Smooth muscle cell (in vitro differentiated cells): Measurements from ENCODE around the gene NCK1. TPM values are rescaled to one million over a fixed set of nuclear protein-coding genes. Genes with fewer than 3 reads are reported as not detected.

Source experiments
- DNase-seq: peaks from one replicate; lab custom pipeline; 2025; ENCODE audit not compliant: unreplicated experiment; lab: John Stamatoyannopoulos, UW
- H2AFZ ChIP-seq: fragments of 200-600 bp; sonication (generic); 2 replicates; pipeline ENCODE4 v1.6.0; 2016; ENCODE audit warnings: antibody characterized with exemption, low read depth, mild to moderate bottlenecking
- H3F3A ChIP-seq: fragments of 200-600 bp; sonication (generic); 2 replicates; pipeline ENCODE4 v1.6.0; 2017; ENCODE audit warnings: antibody characterized with exemption, low read depth
- H3K27ac ChIP-seq: fragments of 200-600 bp; sonication (generic); 2 replicates; pipeline ENCODE4 v1.5.1; 2016; ENCODE audit warnings: low read depth, mild to moderate bottlenecking
- H3K27me3 ChIP-seq: fragments of 200-600 bp; sonication (generic); 2 replicates; pipeline ENCODE4 v1.6.1; 2016; ENCODE audit warnings: low read depth, mild to moderate bottlenecking
- H3K36me3 ChIP-seq: fragments of 200-600 bp; sonication (generic); 2 replicates; pipeline ENCODE4 v1.5.1; 2016; ENCODE audit warnings: low read depth
- H3K4me1 ChIP-seq: fragments of 200-600 bp; sonication (generic); 2 replicates; pipeline ENCODE4 v1.5.1; 2016; ENCODE audit warnings: low read depth
- H3K4me2 ChIP-seq: fragments of 200-600 bp; sonication (generic); 2 replicates; pipeline ENCODE4 v1.6.0; 2016; ENCODE audit warnings: mild to moderate bottlenecking
- H3K4me3 ChIP-seq: fragments of 200-600 bp; sonication (generic); 2 replicates; pipeline ENCODE4 v1.5.1; 2016; ENCODE audit warnings: mild to moderate bottlenecking
- H3K79me2 ChIP-seq: fragments of 200-600 bp; sonication (generic); 2 replicates; pipeline ENCODE4 v1.6.0; 2016; ENCODE audit warnings: low read depth, mild to moderate bottlenecking
- H3K9ac ChIP-seq: fragments of 200-600 bp; sonication (generic); 2 replicates; pipeline ENCODE4 v1.6.0; 2016; ENCODE audit warnings: low read depth
- H3K9me3 ChIP-seq: fragments of 200-600 bp; sonication (generic); replicated peaks from 2 replicates; pipeline ENCODE4 v1.5.1; 2016; ENCODE audit warnings: low read depth
- H4K20me1 ChIP-seq: fragments of 200-600 bp; sonication (generic); 2 replicates; pipeline ENCODE4 v1.6.0; 2016; ENCODE audit warnings: low read depth
- WGBS: methylation state at CpG from one replicate; pipeline ENCODE4 v1.1.7; 2016; ENCODE audit warnings: low lambda C conversion rate; 5-methylcytosine and 5-hydroxymethylcytosine counted together
- polyA plus RNA-seq: library from polyadenylated mRNA; unstranded; fragments of >200 nt; fragmentation: Nextera tagmentation; extraction: Ambion mirVana; gene quantifications from 2 replicates; pipeline ENCODE4 v1.2.1, GENCODE V29; 2016
- total RNA-seq: library from RNA; depleted of rRNA; stranded (reverse); fragments of >200 nt; gene quantifications from 2 replicates; pipeline ENCODE4 v1.2.3, GENCODE V29; 2014
- TF ChIP-seq, protein P1 (sequence below): fragments of 200-600 bp; sonication (generic); IDR thresholded peaks from 2 replicates; pipeline ENCODE4 v1.5.1; 2017; ENCODE audit warnings: borderline replicate concordance, mild to moderate bottlenecking, antibody characterized with exemption; ENCODE audit not compliant: insufficient read depth, poor library complexity, severe bottlenecking

Gene NCK1
- total and polyA plus RNA-seq, 2 experiments from 2014 or later = 21.1 to 41.8 TPM

DNA sequence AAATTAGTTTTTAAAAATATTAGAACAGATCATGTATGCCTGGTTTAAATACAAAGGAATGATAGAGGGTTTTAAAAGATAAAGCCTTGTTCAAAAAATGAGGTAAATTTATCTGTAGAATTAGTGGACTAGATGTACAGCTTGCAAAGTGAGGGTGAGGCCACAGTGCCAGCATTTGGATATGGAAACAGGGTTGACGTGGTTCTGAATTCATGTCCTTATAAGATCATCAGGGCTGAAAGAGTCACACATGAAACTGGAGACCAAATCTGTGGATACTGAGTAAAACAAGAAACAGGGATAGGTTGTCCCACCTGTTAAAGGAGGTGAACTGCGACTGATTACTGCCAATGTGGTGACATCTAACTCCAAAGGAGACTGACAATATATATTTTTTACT, 46.3 kb downstream of the NCK1 start:
- TF ChIP-seq, protein P1, sequence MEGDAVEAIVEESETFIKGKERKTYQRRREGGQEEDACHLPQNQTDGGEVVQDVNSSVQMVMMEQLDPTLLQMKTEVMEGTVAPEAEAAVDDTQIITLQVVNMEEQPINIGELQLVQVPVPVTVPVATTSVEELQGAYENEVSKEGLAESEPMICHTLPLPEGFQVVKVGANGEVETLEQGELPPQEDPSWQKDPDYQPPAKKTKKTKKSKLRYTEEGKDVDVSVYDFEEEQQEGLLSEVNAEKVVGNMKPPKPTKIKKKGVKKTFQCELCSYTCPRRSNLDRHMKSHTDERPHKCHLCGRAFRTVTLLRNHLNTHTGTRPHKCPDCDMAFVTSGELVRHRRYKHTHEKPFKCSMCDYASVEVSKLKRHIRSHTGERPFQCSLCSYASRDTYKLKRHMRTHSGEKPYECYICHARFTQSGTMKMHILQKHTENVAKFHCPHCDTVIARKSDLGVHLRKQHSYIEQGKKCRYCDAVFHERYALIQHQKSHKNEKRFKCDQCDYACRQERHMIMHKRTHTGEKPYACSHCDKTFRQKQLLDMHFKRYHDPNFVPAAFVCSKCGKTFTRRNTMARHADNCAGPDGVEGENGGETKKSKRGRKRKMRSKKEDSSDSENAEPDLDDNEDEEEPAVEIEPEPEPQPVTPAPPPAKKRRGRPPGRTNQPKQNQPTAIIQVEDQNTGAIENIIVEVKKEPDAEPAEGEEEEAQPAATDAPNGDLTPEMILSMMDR = no peak
- H3K4me2 ChIP-seq = no peak overlapping the region
- H3F3A ChIP-seq = no peaks in the 10 kb centered on the region
- H3K27me3 ChIP-seq = no peaks in the 10 kb centered on the region
- WGBS = 96% methylated on average over 2 of the region's 2 CpGs
- peaks cover 3% of the 10 kb centered on the region for H3K36me3 ChIP-seq
- no peak overlapping the region for H3K4me3 ChIP-seq
- H3K79me2 ChIP-seq = peaks cover 100% of the 10 kb centered on the region
- H3K9ac ChIP-seq = no peak overlapping the region
- H2AFZ ChIP-seq = no peak overlapping the region
- DNase-seq = no peak
- peaks cover 8% of the 10 kb centered on the region for H3K9me3 ChIP-seq
- peaks cover 73% of the 10 kb centered on the region for H4K20me1 ChIP-seq
- no peak overlapping the region for H3K27ac ChIP-seq
- no peaks in the 10 kb centered on the region for H3K4me1 ChIP-seq

DNA sequence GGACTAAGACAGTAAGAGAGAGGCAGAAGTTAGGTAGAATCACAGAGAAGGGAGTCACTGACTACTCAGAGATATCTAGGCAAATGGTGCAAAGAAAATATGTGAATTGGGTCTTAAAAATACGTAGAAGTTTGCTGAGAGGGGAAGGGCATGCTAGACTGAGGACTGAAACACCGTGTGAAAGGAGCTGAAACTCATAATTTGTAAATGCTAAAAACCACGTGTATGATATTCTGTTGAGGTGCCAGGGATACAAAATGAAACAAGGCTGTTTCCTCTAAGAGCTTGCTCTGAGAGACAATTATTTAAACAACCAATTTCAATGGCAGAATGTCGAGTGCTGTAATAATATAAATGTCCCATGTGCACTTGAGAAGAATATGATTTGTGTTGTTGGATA, 47.2 kb downstream of the NCK1 start:
- Histone ChIP-seq H2AFZ (no peak overlapping the region), H3K79me2 (peaks cover 100% of the 10 kb centered on the region), H3F3A (no peaks in the 10 kb centered on the region), H3K9ac (no peak overlapping the region), H3K4me3 (no peak overlapping the region), H3K36me3 (no peaks in the 10 kb centered on the region), H3K9me3 (peaks cover 6% of the 10 kb centered on the region), H3K4me1 (no peaks in the 10 kb centered on the region), H3K27me3 (no peaks in the 10 kb centered on the region), H3K4me2 (no peak overlapping the region), H4K20me1 (peaks cover 79% of the 10 kb centered on the region), H3K27ac (no peak overlapping the region)
- TF ChIP-seq, protein P1 = no peak
- WGBS = 86% methylated on average over 4 of the region's 4 CpGs
- DNase-seq = no peak

DNA sequence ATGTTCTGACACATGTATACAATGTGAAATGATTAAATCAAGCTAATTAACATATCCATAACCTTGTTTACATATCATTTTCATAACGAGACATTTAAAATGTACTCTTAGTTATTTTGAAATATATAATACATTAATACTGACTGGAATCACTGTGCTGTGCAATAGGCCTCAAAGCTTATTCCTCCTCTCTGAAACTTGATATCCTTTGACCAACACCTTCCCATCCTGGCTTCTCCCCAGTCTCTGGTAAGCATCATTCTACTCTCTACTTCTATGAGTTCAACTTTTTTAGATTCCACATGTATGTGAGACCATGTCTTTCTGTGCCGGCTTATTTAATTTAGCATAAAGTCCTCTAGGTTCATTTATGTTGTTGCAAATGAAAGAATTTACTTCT, 48.7 kb downstream of the NCK1 start:
- Histone ChIP-seq H3K79me2 (peaks cover 100% of the 10 kb centered on the region), H3K4me3 (no peak overlapping the region), H4K20me1 (peaks cover 82% of the 10 kb centered on the region), H3K27me3 (no peaks in the 10 kb centered on the region), H2AFZ (no peak overlapping the region), H3K27ac (no peak overlapping the region), H3K4me1 (no peaks in the 10 kb centered on the region), H3K36me3 (no peaks in the 10 kb centered on the region), H3K9ac (no peak overlapping the region), H3F3A (no peaks in the 10 kb centered on the region), H3K4me2 (no peak overlapping the region), H3K9me3 (no peaks in the 10 kb centered on the region)
- no peak for DNase-seq
- WGBS = 92% methylated on average over 2 of the region's 2 CpGs
- TF ChIP-seq, protein P1 = no peak

GRCh38 chr3:136913168-136913567, 51.2 kb downstream of the NCK1 start:
- no peak overlapping the region for H2AFZ ChIP-seq
- TF ChIP-seq, protein P1 = no peak
- no peaks in the 10 kb centered on the region for H3F3A ChIP-seq
- H4K20me1 ChIP-seq = peaks cover 80% of the 10 kb centered on the region
- H3K27me3 ChIP-seq = no peaks in the 10 kb centered on the region
- H3K9me3 ChIP-seq = no peaks in the 10 kb centered on the region
- H3K9ac ChIP-seq = no peak overlapping the region
- H3K27ac ChIP-seq = no peak overlapping the region
- no peak overlapping the region for H3K4me3 ChIP-seq
- H3K79me2 ChIP-seq = peaks cover 100% of the 10 kb centered on the region
- WGBS = 95% methylated on average over 1 of the region's 1 CpG
- H3K36me3 ChIP-seq = no peaks in the 10 kb centered on the region
- DNase-seq = no peak
- no peaks in the 10 kb centered on the region for H3K4me1 ChIP-seq
- H3K4me2 ChIP-seq = no peak overlapping the region
